GM10248 (cell line): ENCODE data around the gene USP12.
"Not testable (repeated sequence)": the region's sequence is repeated elsewhere in the genome, so short reads cannot be mapped to it uniquely, and the experiment has no call there.

Experiments used
- CTCF ChIA-PET: fragments of 300-600 bp; sonication (Branson Sonifier 250); formaldehyde crosslinking; extraction: SDS; loops from one replicate; lab custom pipeline; 2021; ENCODE audit warnings: antibody characterized with exemption; lab: Yijun Ruan, JAX
- POLR2A ChIA-PET: fragments of 350-650 bp; sonication (Branson Sonifier 250); formaldehyde crosslinking; extraction: SDS; loops from one replicate; lab custom pipeline; 2020; ENCODE audit warnings: antibody characterized with exemption; lab: Yijun Ruan, JAX
- DNase-seq: peaks from one replicate; pipeline ENCODE4 v3.0.0; 2012; ENCODE audit errors: extremely low spot score
- TF ChIP-seq, protein P1 (sequence below): IDR thresholded peaks from 2 replicates; pipeline ENCODE4 v1.5.1; 2012; ENCODE audit warnings: mild to moderate bottlenecking, low read depth; ENCODE audit errors: extremely low read depth, missing control alignments, control extremely low read depth

The USP12 gene

DNA sequence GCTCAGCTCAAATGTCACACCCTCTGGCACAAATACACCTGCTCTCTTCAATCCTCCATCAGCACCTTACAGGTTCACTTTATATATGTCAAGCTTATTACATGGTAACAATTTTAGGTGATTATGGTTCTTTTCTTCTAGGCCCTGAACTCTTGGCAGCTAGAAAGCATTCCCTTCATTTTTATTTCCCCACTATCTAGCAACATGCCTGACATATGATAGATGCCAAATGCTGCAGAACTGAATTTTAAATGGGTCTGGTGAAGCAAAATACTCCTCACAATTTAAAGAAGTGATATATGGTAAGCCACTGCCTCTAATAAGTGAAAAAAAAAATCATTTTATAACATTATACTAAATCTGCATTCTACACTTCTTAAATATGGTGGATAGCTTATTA, 95.2 kb downstream of the USP12 start:
- TF ChIP-seq, protein P1, sequence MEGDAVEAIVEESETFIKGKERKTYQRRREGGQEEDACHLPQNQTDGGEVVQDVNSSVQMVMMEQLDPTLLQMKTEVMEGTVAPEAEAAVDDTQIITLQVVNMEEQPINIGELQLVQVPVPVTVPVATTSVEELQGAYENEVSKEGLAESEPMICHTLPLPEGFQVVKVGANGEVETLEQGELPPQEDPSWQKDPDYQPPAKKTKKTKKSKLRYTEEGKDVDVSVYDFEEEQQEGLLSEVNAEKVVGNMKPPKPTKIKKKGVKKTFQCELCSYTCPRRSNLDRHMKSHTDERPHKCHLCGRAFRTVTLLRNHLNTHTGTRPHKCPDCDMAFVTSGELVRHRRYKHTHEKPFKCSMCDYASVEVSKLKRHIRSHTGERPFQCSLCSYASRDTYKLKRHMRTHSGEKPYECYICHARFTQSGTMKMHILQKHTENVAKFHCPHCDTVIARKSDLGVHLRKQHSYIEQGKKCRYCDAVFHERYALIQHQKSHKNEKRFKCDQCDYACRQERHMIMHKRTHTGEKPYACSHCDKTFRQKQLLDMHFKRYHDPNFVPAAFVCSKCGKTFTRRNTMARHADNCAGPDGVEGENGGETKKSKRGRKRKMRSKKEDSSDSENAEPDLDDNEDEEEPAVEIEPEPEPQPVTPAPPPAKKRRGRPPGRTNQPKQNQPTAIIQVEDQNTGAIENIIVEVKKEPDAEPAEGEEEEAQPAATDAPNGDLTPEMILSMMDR: no peak
- ChIA-PET CTCF (no interaction called here), POLR2A (no interaction called here)
- no peak for DNase-seq

GRCh38 chr13:27073186-27073585, 98.4 kb downstream of the USP12 start:
- POLR2A ChIA-PET: no interaction called here
- TF ChIP-seq, protein P1: no peak
- DNase-seq: no peak
- CTCF ChIA-PET: interaction anchor here (1.5 kb wide), 1 partner anchor 13 kb away, joined by 5 read pairs; no protein-coding TSS in a partner anchor

GRCh38 chr13:27066123-27066522, 105.5 kb downstream of the USP12 start:
- DNase-seq, CTCF ChIA-PET: not testable (repeated sequence)
- POLR2A ChIA-PET: interaction anchor here (0.6 kb wide), 1 partner anchor 18 kb away, joined by 3 read pairs; no protein-coding TSS in a partner anchor

- DNase-seq: no peak
- TF ChIP-seq, protein P1: no peak
- ChIA-PET POLR2A (no interaction called here), CTCF (interaction anchor here (1.0 kb wide), 1 partner anchor 19 kb away, joined by 3 read pairs; no protein-coding TSS in a partner anchor)
These were observed 106.0 kb downstream of the USP12 start for GRCh38 chr13:27065582-27065981.

- TF ChIP-seq, protein P1: no peak
- CTCF ChIA-PET: interaction anchor here (1.0 kb wide), 1 partner anchor 17 kb away, joined by 3 read pairs; no protein-coding TSS in a partner anchor
- POLR2A ChIA-PET: no interaction called here
- no peak for DNase-seq
These were observed 107.2 kb downstream of the USP12 start for GRCh38 chr13:27064252-27064995.

- POLR2A ChIA-PET: no interaction called here
- DNase-seq: no peak
- TF ChIP-seq, protein P1: no peak
- CTCF ChIA-PET: no interaction called here
These were observed 113.8 kb downstream of the USP12 start for GRCh38 chr13:27057817-27058216.

DNA sequence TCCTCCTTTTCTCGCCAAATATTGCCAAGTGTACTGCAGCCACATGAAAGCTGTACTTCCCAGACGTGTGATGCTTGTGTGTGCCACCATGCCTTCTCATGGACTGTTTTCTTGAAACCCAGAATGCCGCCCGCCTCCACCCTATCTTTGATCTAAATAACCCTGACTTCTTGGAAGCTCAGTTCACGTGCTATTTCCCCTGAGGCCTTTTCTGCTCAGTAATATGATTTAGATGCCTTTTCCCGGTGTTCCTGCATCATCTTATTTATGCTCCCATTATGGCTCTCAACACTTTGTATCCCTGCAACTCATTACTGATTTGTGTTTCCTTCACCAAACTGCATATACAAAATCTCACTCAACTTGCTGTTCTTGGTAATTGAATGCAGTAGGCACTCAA, 116.1 kb downstream of the USP12 start:
- POLR2A ChIA-PET: no interaction called here
- CTCF ChIA-PET: interaction anchor here (0.9 to 1.6 kb wide), 3 partner anchors 20 to 307 kb away, joined by 3 read pairs; no protein-coding TSS in a partner anchor
- DNase-seq: no peak
- TF ChIP-seq, protein P1: no peak
